K562 (cell line): ENCODE results near the gene DYNAP. TPM values are rescaled to one million over a fixed set of nuclear protein-coding genes. Genes with fewer than 3 reads are reported as not detected.

Experiments used
- FUS ChIP-seq: fragments of 200-400 bp; formaldehyde crosslinking; optimal IDR thresholded peaks from 2 replicates; pipeline ENCODE3; 2017; ENCODE audit warnings: low read depth, low read length
- polyA plus RNA-seq, 8 experiments: library from polyadenylated mRNA; depleted of rRNA in 4 of 8; stranded (reverse) in 5 of 8; unstranded in 3 of 8; fragments of >200 nt; fragmentation: Nextera tagmentation in 2 of 8; fragmentation: Illumina TruSeq in 1 of 8; extraction: Ambion mirVana in 2 of 8; extraction: Trizol in 1 of 8; gene quantifications; 2 replicates each; pipeline versions ENCODE4 v1.2.1 to v1.2.3, GENCODE V29; 2011 to 2014; ENCODE audit warnings: inconsistent platforms in 1 of 8, missing spikeins in 1 of 8
- total RNA-seq, 7 experiments: library from RNA; depleted of rRNA in 6 of 7; stranded (reverse); fragments of >200 nt in 6 of 7; fragmentation: Illumina TruSeq in 2 of 7; extraction: Trizol in 2 of 7; gene quantifications; 2 replicates each; pipeline versions ENCODE4 v1.2.1 to v1.2.3, GENCODE V29; 2011 to 2021; ENCODE audit warnings: low replicate concordance in 1 of 7
- TF ChIP-seq, protein P1 (sequence below), 2 experiments: fragments of 450-650 bp; formaldehyde crosslinking in 1 of 2; IDR thresholded peaks; 2 replicates each; pipeline versions ENCODE4 v1.4.0 to v1.6.1; 2014 to 2020; ENCODE audit warnings: mild to moderate bottlenecking in 2 of 2, borderline replicate concordance in 1 of 2, low read depth in 1 of 2
- TF ChIP-seq, protein P2 (sequence below), 2 experiments: fragments of 450-650 bp in 1 of 2; sonication (generic) in 1 of 2; formaldehyde crosslinking in 1 of 2; IDR thresholded peaks; 2 replicates each; pipeline versions ENCODE4 v1.7.1 to v1.9.0; 2016 to 2022; ENCODE audit warnings: inconsistent platforms in 1 of 2, mild to moderate bottlenecking in 1 of 2, missing genetic modification reagents in 1 of 2

Gene DYNAP
- total and polyA plus RNA-seq, 9 of the 15 experiments (the other 6 are each of a cell fraction or from before 2014, with no cell fraction given): not detected

DNA sequence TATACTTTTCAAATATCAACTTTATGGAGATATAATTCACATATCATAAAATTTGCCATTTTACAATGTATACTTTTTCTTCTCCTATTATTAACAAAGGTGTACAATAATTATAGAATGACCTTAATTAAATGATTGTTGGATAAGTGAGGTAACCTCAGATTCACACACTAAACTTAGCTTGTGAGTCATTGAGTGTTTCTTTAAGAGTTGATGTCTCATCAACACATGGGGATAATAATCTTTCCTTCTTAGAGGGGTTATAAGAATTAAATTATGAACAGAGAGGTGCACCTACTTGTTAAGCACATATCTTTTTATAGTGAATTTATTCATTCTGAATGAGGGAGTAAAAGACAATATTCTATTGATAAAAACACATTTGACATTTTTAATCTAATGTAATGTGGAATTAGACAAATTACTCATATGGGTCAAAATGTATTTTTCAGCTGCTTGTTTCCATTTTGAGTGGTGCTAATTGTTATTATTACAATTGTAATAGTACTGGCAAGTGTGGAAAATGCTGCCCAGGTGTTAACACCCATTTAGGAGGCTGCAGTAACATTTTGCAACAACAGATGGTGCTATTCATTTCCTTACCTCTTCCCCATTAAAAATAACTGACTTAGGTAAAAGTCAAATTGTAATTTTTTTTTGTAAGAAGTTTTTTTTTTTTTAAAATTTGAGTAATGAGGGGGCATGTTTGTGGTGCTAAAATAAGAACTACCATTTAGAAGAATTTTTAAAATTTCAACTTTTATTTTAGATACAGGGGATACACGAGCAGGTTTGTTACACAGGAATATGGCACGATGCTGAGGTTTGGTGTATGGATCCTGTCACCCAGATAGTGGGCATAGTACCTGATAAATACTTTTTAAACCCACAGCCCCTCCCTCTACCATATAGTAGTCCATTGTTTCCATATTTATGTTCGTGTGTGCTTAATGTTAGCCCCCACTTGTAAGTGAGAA, 32.1 kb upstream of the DYNAP start (continued):
- TF ChIP-seq, protein P1, sequence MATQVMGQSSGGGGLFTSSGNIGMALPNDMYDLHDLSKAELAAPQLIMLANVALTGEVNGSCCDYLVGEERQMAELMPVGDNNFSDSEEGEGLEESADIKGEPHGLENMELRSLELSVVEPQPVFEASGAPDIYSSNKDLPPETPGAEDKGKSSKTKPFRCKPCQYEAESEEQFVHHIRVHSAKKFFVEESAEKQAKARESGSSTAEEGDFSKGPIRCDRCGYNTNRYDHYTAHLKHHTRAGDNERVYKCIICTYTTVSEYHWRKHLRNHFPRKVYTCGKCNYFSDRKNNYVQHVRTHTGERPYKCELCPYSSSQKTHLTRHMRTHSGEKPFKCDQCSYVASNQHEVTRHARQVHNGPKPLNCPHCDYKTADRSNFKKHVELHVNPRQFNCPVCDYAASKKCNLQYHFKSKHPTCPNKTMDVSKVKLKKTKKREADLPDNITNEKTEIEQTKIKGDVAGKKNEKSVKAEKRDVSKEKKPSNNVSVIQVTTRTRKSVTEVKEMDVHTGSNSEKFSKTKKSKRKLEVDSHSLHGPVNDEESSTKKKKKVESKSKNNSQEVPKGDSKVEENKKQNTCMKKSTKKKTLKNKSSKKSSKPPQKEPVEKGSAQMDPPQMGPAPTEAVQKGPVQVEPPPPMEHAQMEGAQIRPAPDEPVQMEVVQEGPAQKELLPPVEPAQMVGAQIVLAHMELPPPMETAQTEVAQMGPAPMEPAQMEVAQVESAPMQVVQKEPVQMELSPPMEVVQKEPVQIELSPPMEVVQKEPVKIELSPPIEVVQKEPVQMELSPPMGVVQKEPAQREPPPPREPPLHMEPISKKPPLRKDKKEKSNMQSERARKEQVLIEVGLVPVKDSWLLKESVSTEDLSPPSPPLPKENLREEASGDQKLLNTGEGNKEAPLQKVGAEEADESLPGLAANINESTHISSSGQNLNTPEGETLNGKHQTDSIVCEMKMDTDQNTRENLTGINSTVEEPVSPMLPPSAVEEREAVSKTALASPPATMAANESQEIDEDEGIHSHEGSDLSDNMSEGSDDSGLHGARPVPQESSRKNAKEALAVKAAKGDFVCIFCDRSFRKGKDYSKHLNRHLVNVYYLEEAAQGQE (IDR thresholded peaks at IDR 0.05; ENCODE audit: borderline replicate concordance): peak; percentile 48; the same call in 1 of the 2 replicates
- TF ChIP-seq, protein P1 (CRISPR knock-in tag; IDR thresholded peaks at IDR 0.05; ENCODE audit: low read depth): no peak
- TF ChIP-seq, protein P2, sequence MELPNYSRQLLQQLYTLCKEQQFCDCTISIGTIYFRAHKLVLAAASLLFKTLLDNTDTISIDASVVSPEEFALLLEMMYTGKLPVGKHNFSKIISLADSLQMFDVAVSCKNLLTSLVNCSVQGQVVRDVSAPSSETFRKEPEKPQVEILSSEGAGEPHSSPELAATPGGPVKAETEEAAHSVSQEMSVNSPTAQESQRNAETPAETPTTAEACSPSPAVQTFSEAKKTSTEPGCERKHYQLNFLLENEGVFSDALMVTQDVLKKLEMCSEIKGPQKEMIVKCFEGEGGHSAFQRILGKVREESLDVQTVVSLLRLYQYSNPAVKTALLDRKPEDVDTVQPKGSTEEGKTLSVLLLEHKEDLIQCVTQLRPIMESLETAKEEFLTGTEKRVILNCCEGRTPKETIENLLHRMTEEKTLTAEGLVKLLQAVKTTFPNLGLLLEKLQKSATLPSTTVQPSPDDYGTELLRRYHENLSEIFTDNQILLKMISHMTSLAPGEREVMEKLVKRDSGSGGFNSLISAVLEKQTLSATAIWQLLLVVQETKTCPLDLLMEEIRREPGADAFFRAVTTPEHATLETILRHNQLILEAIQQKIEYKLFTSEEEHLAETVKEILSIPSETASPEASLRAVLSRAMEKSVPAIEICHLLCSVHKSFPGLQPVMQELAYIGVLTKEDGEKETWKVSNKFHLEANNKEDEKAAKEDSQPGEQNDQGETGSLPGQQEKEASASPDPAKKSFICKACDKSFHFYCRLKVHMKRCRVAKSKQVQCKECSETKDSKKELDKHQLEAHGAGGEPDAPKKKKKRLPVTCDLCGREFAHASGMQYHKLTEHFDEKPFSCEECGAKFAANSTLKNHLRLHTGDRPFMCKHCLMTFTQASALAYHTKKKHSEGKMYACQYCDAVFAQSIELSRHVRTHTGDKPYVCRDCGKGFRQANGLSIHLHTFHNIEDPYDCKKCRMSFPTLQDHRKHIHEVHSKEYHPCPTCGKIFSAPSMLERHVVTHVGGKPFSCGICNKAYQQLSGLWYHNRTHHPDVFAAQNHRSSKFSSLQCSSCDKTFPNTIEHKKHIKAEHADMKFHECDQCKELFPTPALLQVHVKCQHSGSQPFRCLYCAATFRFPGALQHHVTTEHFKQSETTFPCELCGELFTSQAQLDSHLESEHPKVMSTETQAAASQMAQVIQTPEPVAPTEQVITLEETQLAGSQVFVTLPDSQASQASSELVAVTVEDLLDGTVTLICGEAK (IDR thresholded peaks at IDR 0.05): no peak
- TF ChIP-seq, protein P2 (CRISPR knock-in tag; IDR thresholded peaks at IDR 0.05): no peak
- TF ChIP-seq FUS: no peak
